ENCODE data around the gene ATG12.
"Not testable (repeated sequence)": the region's sequence is repeated elsewhere in the genome, so short reads cannot be mapped to it uniquely, and the experiment has no call there.

ATG12 gene

GRCh38 chr5:115841382-115842088 is at the start of gene ATG12, which contains the start of gene AP3S1:
ATG12 (minus strand) TSS chr5:115841565; CDS start chr5:115841552, 13 bp downstream.
AP3S1 (plus strand) TSS chr5:115841935; CDS start chr5:115842038, 103 bp downstream.
- peak; percentile 76 for DNase-seq (ENCODE audit: low read depth, low spot score)

- no peak for DNase-seq (ENCODE audit: low read depth, low spot score)
Observed at GRCh38 chr5:115888027-115888426, 46.7 kb upstream of the ATG12 start.

DNA sequence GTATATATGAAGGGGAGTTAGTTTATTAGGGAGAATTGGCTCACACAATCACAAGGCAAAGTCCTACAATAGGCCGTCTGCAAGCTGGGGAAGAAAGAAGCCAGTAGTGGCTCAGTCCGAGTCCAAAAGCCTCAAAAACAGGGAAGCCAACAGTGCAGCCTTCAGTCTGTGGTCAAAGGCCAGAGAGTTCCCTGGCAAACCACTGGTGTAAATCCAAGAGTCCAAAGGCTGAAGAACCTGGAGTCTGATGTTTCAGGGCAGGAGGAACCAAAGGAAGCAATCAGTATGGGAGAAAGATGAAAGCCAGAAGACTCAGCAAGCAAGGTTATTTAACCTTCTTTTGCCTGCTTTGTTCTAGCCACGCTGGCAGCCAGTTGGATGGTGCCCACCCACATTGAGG is 43.8 kb upstream of the ATG12 start:
- not testable (repeated sequence) for DNase-seq (ENCODE audit: low read depth, low spot score)

- DNase-seq (ENCODE audit: low read depth, low spot score), result no peak
Observed at GRCh38 chr5:115884704-115885103, 43.3 kb upstream of the ATG12 start.

- DNase-seq (ENCODE audit: low read depth, low spot score), result not testable (repeated sequence)
Observed at GRCh38 chr5:115882434-115882833, 41.1 kb upstream of the ATG12 start.

- DNase-seq (ENCODE audit: low read depth, low spot score), result not testable (repeated sequence)
Observed at GRCh38 chr5:115877342-115877741, 36.0 kb upstream of the ATG12 start.

- DNase-seq (ENCODE audit: low read depth, low spot score), result no peak
Observed at GRCh38 chr5:115875447-115875846, 34.1 kb upstream of the ATG12 start.

DNA sequence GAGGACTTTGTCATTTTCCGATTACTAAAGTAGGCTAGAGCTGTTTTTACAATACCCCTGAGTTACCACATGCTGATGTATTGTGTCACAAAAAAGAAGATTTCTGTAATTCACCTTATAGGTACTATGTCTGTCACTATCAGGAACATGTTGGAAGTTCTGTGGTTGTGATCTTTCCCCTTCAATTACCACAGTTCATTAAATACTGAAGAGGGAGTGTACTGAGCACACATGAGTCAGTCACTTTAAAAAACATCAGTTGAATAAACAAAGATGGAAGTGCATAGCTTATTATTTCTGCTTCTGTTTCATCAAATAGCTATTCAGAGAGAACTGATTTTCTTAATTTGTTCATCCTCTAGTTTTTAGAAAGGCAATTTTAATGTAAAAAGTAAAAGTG is 32.0 kb upstream of the ATG12 start:
- DNase-seq (ENCODE audit: low read depth, low spot score), result no peak

DNA sequence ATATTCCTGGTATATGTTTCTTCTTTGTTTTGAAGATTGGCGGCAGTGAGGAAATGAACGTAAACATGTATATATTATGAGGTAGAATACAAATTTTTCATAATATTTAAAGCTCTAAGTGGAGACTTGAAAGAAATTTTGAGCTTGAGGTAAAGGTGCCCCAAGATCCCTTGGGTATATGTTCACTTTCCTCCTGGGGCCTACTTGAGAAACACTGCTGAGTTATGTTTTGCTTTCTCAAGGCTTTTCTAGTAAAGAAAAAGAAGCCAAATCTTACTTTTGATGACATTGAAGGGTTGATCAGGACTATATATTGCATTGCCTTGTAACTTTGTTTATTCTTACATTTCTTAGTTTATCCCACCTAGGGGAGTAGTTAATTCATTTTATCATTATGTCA is 31.1 kb upstream of the ATG12 start:
- no peak for DNase-seq (ENCODE audit: low read depth, low spot score)

GRCh38 chr5:115869256-115869795 is 28.0 kb upstream of the ATG12 start:
- DNase-seq (ENCODE audit: low read depth, low spot score), result no peak

GRCh38 chr5:115859378-115859777 is 18.0 kb upstream of the ATG12 start:
- no peak for DNase-seq (ENCODE audit: low read depth, low spot score)

DNA sequence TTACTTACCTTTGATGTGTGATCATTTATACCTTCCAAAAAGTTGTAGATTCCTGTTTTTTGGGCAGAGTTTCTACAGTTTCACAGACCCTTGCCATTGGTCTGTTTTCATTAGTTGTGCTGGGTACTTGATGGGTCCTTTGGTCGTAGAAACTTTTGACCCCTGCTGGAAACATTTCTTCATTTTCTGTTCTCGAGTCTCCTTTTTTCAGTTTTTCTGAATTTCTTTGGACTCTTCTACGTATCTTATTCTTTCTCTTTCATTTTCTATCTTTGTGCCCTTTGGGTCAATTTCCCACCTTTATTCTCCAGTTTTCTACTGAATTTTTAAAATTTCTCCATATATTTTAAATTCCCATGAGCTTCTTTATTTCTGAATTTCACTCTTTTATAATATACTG is 17.0 kb upstream of the ATG12 start:
- no peak for DNase-seq (ENCODE audit: low read depth, low spot score)

GRCh38 chr5:115857626-115858349 is 16.4 kb upstream of the ATG12 start:
- no peak for DNase-seq (ENCODE audit: low read depth, low spot score)

DNA sequence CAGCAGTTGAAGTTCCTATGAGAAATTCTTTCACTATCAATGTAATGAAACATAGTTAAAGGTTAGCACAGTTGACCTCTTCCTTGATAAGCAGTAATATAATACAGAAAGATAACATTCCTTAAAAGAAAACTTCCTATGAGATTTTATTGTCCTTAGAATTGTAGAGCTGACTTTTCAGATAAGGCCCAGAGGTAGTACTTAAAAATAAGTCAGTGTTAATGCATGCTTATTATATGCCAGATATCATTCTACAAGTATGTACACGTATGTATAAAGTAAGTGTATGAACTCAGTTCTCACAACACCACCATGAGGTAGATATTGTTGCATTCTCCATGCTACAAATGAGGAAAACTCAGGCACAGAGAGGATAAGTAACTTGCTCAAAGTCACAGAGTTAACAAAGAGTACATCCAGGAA is 15.7 kb upstream of the ATG12 start:
- no peak for DNase-seq (ENCODE audit: low read depth, low spot score)

GRCh38 chr5:115855959-115856358 is 14.6 kb upstream of the ATG12 start:
- DNase-seq (ENCODE audit: low read depth, low spot score), result no peak

DNA sequence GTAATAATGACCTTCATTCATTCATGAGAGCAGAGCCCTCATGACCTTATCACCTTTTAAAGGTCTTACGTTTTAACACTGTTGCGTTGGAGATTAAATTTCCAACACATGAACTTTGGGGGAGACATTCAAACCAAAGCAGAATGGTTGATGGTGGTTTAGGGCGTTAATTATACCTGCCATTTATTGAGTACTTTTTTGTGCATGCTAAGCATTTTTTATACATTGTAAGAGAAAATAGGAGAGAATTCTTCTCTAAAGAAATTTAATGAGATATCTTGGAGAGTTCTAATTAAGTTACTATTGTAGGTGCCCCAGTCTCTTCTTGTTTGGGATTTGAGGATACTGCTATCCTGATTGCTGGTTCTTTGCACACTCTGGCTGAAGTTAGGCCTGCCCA is 12.8 kb upstream of the ATG12 start:
- no peak for DNase-seq (ENCODE audit: low read depth, low spot score)

- no peak for DNase-seq (ENCODE audit: low read depth, low spot score)
Observed at GRCh38 chr5:115850744-115851416, 9.5 kb upstream of the ATG12 start.

- DNase-seq (ENCODE audit: low read depth, low spot score), result no peak
Observed at GRCh38 chr5:115849258-115849798, 8.0 kb upstream of the ATG12 start.

- no peak for DNase-seq (ENCODE audit: low read depth, low spot score)
Observed at GRCh38 chr5:115847290-115847689, 5.9 kb upstream of the ATG12 start.

DNA sequence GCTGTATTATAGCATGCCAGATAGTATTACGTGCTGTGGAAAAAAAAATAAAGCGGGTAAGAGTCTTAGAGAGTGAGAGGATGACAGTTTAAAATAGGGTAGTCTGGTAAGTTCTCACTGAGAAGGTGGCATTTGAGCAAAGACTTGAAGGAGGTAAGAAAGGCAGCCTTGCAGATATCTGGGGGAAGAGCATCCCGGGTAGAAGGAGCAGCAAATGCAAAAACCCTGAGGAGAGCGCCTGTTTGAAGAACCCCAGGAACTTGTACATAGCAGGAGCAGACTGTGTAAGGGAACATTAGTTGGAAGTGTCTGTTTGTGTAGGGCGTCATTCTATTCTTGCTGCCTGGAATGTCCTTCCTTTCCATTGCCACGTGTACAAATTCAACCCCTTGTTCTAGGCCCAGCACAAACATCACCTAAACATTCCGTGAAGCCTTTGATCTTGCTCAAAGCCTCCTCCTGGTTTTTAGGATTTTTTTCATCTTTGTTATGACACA is 3.0 kb upstream of the ATG12 start:
- DNase-seq (ENCODE audit: low read depth, low spot score), result no peak

DNA sequence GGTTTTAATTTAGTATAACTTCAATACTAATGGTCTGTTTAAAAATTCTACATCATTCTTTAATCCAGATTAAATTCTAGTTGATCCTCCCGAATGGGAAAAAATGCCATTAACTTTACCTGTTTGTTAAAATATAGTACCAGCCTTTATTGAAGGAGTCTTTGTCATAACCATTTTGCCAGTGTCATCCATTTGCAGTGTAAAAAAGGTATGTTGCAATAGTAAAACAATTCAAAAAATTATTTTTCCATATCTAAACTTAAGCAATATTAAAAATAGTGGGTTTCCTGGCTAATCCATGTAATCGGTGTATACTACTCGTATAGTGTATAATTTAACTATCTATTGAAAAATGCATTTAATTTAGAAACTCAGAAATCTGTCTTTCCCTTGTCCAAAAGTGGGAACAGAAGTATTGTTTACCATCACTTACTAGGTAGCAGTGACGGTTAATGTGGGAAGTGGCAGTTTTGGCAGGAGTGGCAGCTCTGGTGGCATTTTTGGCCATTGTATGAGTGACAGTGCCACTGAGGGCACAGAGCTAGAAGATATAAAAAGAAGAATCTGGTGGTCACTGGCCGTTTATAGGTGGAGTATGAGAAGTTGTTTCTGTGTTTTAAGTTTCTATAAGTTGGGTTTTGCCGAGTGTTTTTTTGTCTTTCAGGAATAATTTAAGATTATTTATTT is 2.2 kb upstream of the ATG12 start:
- no peak for DNase-seq (ENCODE audit: low read depth, low spot score)
